ENCODE measurements around the gene PNPLA1.

The PNPLA1 gene

GRCh38 chr6:36245572-36246061, 24.2 kb upstream of the PNPLA1 start:
- in situ Hi-C loops (cut with HindIII; ENCODE audit: low sequenced_read_pairs), result no loop called here

- in situ Hi-C loops (cut with HindIII; ENCODE audit: low sequenced_read_pairs), result no loop called here
Observed at GRCh38 chr6:36246506-36247268, 23.2 kb upstream of the PNPLA1 start.

GRCh38 chr6:36247693-36248092, 22.2 kb upstream of the PNPLA1 start:
- in situ Hi-C loops (cut with HindIII; ENCODE audit: low sequenced_read_pairs), result no loop called here

- in situ Hi-C loops (cut with HindIII; ENCODE audit: low sequenced_read_pairs), result no loop called here
Observed at GRCh38 chr6:36248980-36249379, 20.9 kb upstream of the PNPLA1 start.

- in situ Hi-C loops (cut with HindIII; ENCODE audit: low sequenced_read_pairs), result no loop called here
Observed at GRCh38 chr6:36249536-36249935, 20.3 kb upstream of the PNPLA1 start.

- in situ Hi-C loops (cut with HindIII; ENCODE audit: low sequenced_read_pairs), result no loop called here
Observed at GRCh38 chr6:36252005-36252404, 17.9 kb upstream of the PNPLA1 start.

- in situ Hi-C loops (cut with HindIII; ENCODE audit: low sequenced_read_pairs), result no loop called here
Observed at GRCh38 chr6:36263390-36264000, 6.4 kb upstream of the PNPLA1 start.

GRCh38 chr6:36265744-36266143, 4.1 kb upstream of the PNPLA1 start:
- in situ Hi-C loops (cut with HindIII; ENCODE audit: low sequenced_read_pairs), result no loop called here

- in situ Hi-C loops (cut with HindIII; ENCODE audit: low sequenced_read_pairs), result no loop called here
Observed at GRCh38 chr6:36266913-36267644, 2.8 kb upstream of the PNPLA1 start.

GRCh38 chr6:36267731-36268477, 2.0 kb upstream of the PNPLA1 start:
- in situ Hi-C loops (cut with HindIII; ENCODE audit: low sequenced_read_pairs), result no loop called here

- in situ Hi-C loops (cut with HindIII; ENCODE audit: low sequenced_read_pairs), result no loop called here
Observed at GRCh38 chr6:36268478-36269275, 1.2 kb upstream of the PNPLA1 start.

- in situ Hi-C loops (cut with HindIII; ENCODE audit: low sequenced_read_pairs), result no loop called here
Observed at GRCh38 chr6:36272234-36272633, 2.4 kb downstream of the PNPLA1 start.

GRCh38 chr6:36273067-36273466, 3.2 kb downstream of the PNPLA1 start:
- in situ Hi-C loops (cut with HindIII; ENCODE audit: low sequenced_read_pairs), result no loop called here

- in situ Hi-C loops (cut with HindIII; ENCODE audit: low sequenced_read_pairs), result no loop called here
Observed at GRCh38 chr6:36273802-36274514, 4.1 kb downstream of the PNPLA1 start.

GRCh38 chr6:36276581-36277536, 7.0 kb downstream of the PNPLA1 start:
- in situ Hi-C loops (cut with HindIII; ENCODE audit: low sequenced_read_pairs), result loop anchor here (25.0 kb wide), 1 partner anchor 110 kb away; the partner anchor contains the start of gene ETV7

GRCh38 chr6:36277946-36278470, 8.1 kb downstream of the PNPLA1 start:
- in situ Hi-C loops (cut with HindIII; ENCODE audit: low sequenced_read_pairs), result loop anchor here (25.0 kb wide), 1 partner anchor 109 kb away; the partner anchor contains the start of gene ETV7

- in situ Hi-C loops (cut with HindIII; ENCODE audit: low sequenced_read_pairs), result loop anchor here (25.0 kb wide), 1 partner anchor 107 kb away; the partner anchor contains the start of gene ETV7
Observed at GRCh38 chr6:36280467-36280866, 10.6 kb downstream of the PNPLA1 start.

GRCh38 chr6:36280983-36281382, 11.1 kb downstream of the PNPLA1 start:
- in situ Hi-C loops (cut with HindIII; ENCODE audit: low sequenced_read_pairs), result loop anchor here (25.0 kb wide), 1 partner anchor 106 kb away; the partner anchor contains the start of gene ETV7

Data from DLD1 (cell line).